HG02798 (cell line): ENCODE results near the gene FABP6.
A peak's percentile ranks its signal among the peaks of the same experiment; 100 is the strongest.
"Not testable (repeated sequence)": the region's sequence is repeated elsewhere in the genome, so short reads cannot be mapped to it uniquely, and the experiment has no call there.

Experiments
- ATAC-seq: cut with Tn5 transposase; IDR thresholded peaks from one replicate; pipeline ENCODE4 v1.9.1; 2021; ENCODE audit warnings: mild to moderate bottlenecking; ENCODE audit not compliant: unreplicated experiment, poor library complexity

Gene FABP6

GRCh38 chr5:160229190-160229742 lies at the start of gene FABP6:
FABP6 (plus strand) TSS chr5:160229506; CDS start chr5:160229558, 52 bp downstream.
- no peak for ATAC-seq

GRCh38 chr5:160180931-160181330 lies 48.4 kb upstream of the FABP6 start:
- ATAC-seq: no peak

DNA sequence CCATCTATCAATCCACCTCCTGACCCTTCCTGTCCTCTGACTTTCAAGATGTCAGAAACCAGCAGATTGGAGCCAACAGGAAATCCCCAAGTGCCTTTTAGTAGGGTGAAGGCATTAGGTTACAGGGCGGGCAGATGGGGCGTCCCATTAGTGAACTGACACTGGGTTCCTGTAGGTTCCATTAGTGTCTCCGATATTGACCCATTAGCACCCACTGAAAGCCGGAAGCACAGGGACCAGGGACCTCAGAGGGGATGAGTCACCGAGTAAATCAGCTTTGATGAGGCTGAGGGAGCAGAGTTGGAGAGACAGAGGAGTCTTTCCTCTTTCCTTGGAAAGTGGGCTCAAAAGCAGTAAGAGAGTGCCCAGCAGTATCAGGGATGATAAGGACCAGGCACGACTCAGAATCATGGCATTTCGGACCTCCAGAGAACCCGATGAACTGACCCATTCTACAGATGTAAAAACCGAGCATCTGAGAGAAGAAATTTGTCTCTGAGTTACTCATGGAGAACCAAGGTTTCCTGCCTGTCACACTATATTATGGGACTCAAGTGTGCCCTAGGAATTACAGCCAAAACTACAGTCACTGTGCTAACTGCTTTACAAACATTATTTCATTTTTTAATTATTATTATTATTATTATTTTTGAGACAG lies 47.2 kb upstream of the FABP6 start:
- ATAC-seq: no peak

- ATAC-seq: no peak
Measured at GRCh38 chr5:160183075-160183474, 46.2 kb upstream of the FABP6 start.

- peak; percentile 44 for ATAC-seq
Measured at GRCh38 chr5:160185626-160186360, 43.5 kb upstream of the FABP6 start.

- ATAC-seq: no peak
Measured at GRCh38 chr5:160186480-160186879, 42.8 kb upstream of the FABP6 start.

- ATAC-seq: no peak
Measured at GRCh38 chr5:160187091-160187490, 42.2 kb upstream of the FABP6 start.

- ATAC-seq: no peak
Measured at GRCh38 chr5:160188141-160189015, 40.9 kb upstream of the FABP6 start.

DNA sequence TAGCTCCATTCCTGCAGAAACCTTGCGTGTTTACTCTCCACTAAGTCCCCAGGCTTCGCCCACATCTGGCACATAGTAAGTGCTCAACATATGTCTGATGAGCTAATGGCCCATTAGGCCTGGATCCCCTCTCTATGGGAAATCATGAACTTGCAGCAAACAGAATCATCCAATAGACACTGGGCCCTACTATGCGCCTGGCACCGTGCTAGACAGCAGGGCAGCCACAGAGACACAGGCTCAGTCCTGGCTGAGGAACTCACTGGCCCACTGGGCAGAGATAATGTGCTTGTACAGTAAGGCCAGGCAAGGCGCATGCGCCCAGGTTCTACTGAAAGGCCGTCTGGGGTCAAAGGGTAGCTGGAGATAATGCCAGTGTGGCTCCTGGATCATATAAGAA lies 36.9 kb upstream of the FABP6 start:
- ATAC-seq: no peak

DNA sequence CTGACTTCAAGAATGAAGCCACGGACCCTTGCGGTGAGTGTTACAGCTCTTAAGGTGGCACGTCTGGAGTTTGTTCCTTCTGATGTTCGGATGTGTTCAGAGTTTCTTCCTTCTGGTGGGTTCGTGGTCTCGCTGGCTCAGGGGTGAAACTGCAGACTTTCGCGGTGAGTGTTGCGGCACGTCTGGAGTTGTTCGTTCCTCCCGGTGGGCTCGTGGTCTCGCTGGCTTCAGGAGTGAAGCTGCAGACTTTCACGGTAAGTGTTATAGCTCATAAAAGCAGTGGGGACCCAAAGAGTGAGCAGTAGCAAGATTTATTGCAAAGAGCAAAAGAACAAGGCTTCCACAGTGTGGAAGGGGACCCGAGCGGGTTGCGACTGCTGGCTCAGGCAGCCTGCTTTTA lies 36.2 kb upstream of the FABP6 start:
- ATAC-seq: not testable (repeated sequence)

DNA sequence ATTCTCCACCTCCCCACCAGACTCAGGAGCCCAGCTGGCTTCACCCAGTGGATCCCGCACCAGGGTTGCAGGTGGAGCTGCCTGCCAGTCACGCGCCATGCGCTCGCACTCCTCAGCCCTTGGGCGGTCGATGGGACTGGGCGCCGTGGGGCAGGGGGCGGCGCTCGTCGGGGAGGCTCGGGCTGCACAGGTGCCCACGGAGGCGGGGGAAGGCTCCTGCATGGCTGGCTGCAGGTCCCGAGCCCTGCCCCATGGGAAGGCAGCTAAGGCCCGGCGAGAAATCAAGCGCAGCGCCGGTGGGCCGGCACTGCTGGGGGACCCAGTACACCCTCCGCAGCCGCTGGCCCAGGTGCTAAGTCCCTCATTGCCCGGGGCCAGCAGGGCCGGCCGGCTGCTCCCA lies 35.5 kb upstream of the FABP6 start:
- not testable (repeated sequence) for ATAC-seq

GRCh38 chr5:160197341-160198144 lies 31.8 kb upstream of the FABP6 start:
- no peak for ATAC-seq

DNA sequence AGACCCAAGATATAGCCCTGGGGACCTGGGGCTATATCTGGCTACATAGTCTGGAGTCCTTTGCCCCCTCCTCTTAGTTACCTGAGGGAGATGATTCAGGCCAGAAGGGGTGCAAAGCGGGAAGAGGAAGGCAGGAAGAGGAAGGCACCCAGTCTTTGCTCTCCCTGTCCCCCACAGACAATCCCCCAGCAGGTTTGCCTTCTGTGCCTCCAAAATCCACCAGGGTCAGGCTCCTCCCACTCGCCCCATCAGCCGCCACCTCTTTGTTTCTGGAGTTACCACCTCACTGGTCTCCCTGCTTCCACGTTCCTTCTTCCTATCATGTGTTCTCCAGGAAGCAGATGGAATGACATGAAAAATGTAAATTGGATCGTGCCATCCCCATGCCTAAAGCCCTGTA lies 31.2 kb upstream of the FABP6 start:
- ATAC-seq: no peak

DNA sequence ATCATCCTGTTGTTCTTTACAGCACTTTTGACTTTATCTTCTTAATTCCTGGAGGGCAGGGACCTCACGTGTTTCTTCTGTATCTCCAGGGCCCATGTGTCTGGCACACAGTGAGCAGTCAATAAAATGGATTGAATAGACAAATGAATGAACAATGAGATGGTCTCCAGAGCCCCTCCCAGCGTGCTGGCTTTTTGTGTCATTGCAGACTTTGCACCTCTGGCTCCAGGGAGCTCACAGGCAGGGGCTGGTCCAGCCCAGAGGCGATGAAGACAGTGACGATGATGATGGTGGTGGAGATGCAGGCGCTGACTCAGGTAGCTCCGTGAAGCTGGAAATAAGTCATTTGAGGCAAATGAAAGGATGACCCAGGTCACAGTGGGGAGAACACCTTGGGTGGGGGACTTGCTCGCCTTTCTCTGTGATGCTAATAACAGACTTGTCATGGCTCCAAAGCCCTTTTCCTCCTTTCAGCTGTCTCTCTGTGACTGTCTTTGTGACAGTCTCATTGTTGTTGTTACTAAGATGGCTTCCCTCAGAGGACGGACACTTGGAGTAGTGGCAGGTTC lies 30.4 kb upstream of the FABP6 start:
- no peak for ATAC-seq

DNA sequence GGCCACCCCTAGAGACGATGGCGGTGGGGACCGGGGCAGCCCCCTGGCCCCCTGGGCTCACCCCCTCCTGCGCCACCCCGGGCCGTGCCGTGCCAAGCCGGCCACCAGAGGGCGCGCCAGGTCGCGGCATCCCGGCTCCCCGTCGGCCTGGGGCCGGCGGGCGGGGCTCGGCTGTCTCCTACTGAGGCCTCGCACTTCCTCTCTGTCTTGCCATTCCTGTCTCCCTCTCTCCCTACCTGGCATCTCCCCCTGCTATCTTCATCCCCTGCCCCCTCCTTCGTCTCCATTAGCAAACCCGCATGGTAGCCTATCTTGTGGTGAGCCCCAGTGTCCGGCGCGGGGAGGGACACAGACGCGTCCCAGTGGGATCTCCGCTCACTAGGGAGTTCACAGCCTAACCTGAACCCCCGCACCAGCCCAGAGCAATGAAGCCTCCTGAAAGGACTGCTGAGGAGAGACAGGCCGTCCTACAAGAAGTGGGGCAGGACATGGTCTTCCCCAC lies 29.8 kb upstream of the FABP6 start:
- ATAC-seq: peak; percentile 93

DNA sequence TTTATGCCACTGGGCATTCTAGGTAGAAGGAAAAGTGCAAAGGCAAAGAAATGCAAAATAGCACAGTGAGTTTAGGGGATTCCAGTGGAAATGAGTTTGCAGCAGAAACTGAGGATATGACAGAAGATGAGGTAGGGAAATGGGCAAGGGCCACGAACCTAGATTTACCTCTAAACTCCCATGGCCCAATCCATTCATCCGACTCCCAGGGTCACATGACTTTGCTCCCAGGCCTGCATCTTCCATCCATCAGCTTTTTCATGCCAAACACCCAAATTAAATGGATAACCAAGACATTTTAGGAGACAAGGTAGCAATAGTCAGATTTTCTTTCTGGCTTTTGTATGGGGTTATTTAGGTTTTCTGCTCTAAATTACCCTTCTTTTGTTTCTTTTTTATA lies 22.2 kb upstream of the FABP6 start:
- no peak for ATAC-seq

DNA sequence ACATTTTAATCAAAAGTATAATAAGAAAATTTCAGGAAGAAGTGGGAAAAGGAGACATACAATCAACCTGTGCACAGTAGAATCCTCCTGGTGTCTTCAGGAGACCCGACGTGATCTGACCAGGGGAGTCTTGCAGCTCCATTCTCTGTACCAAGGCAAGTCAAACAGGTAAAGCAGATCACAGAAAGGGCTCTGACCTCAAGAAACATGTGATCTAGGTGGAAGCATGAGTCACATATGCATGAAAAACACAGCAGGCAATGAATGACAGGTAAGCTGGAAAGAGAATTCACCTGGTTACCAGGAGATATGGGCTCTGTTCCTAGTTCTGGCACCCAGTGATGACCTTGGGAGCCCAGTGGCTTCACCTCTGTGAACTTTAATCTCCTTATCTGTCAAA lies 19.4 kb upstream of the FABP6 start:
- ATAC-seq: no peak

DNA sequence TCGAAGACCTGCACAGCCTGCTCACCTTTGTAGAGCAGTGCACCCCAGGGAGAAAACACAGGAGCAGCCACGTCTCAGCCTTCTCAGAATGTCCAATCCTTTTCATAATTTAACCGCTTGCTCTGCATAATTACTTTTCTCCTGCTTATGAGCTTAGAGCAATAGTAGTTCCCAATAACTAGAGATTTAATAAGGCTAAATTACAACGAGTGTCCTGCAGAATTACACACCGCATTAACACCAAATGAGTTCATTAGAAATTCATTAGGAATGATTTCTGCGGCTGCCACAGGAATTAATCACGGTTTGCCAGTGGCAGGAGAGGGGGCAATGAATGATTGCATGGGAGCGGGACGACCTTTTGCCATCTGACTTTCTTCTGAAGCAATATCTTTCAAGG lies 18.7 kb upstream of the FABP6 start:
- no peak for ATAC-seq

- no peak for ATAC-seq
Measured at GRCh38 chr5:160211352-160211751, 18.0 kb upstream of the FABP6 start.
